Fibroblast of lung (primary cell): ENCODE measurements around the gene BGN.

ENCODE experiments used
- CTCF ChIP-seq, 2 donors: IDR thresholded peaks in 1 of 2; conservative IDR thresholded peaks in 1 of 2; 1 replicate in 1 of 2; 2 replicates in 1 of 2; pipeline ENCODE4 v1.5.1; 2011 to 2012; ENCODE audit warnings: low read length in 2 of 2, control low read depth in 1 of 2, inconsistent platforms in 1 of 2, low read depth in 1 of 2, mild to moderate bottlenecking in 1 of 2
- EZH2 ChIP-seq: IDR thresholded peaks from 2 replicates; pipeline ENCODE4 v1.5.1; 2012; ENCODE audit warnings: low read length, control low read depth, mild to moderate bottlenecking; ENCODE audit errors: missing control alignments

- TF ChIP-seq CTCF (conservative IDR thresholded peaks at IDR 0.05 in 1 of 2, IDR thresholded peaks at IDR 0.05 in 1 of 2; ENCODE audit: low read depth in 1 of 2, low read length in 2 of 2) = no peak
- no peak for TF ChIP-seq EZH2
Measured at GRCh38 chrX:153520287-153520917, 25.6 kb downstream of the BGN start.
